GM12873 (cell line): ENCODE results near the gene MYO18A.

Experiments
- CTCF ChIP-seq: IDR thresholded peaks from 2 replicates; pipeline ENCODE4 v1.5.1; 2012; ENCODE audit warnings: low read depth, mild to moderate bottlenecking, moderate library complexity, low read length, control low read depth; ENCODE audit not compliant: insufficient read depth; ENCODE audit errors: missing control alignments

Gene MYO18A

GRCh38 chr17:29034510-29034909 lies 145.7 kb downstream of the MYO18A start:
- TF ChIP-seq CTCF: no peak

GRCh38 chr17:29032857-29033197 lies 147.4 kb downstream of the MYO18A start:
- no peak for TF ChIP-seq CTCF

- no peak for TF ChIP-seq CTCF
Measured at GRCh38 chr17:29032013-29032856, 148.0 kb downstream of the MYO18A start.

- no peak for TF ChIP-seq CTCF
Measured at GRCh38 chr17:29031488-29031887, 148.7 kb downstream of the MYO18A start.

GRCh38 chr17:29024316-29024952 lies 155.8 kb downstream of the MYO18A start:
- no peak for TF ChIP-seq CTCF

- TF ChIP-seq CTCF: no peak
Measured at GRCh38 chr17:29022074-29022473, 158.1 kb downstream of the MYO18A start.

- TF ChIP-seq CTCF: no peak
Measured at GRCh38 chr17:29021226-29021625, 159.0 kb downstream of the MYO18A start.
